ENCODE data around the gene TUBD1. TPM values are rescaled to one million over a fixed set of nuclear protein-coding genes. Genes with fewer than 3 reads are reported as not detected.
A peak's percentile ranks its signal among the peaks of the same experiment; 100 is the strongest.

The TUBD1 gene
- total and polyA plus RNA-seq, 2 of the 13 experiments (the other 11 are each of a cell fraction or from before 2014, with no cell fraction given): 18.2 to 25.9 TPM

DNA sequence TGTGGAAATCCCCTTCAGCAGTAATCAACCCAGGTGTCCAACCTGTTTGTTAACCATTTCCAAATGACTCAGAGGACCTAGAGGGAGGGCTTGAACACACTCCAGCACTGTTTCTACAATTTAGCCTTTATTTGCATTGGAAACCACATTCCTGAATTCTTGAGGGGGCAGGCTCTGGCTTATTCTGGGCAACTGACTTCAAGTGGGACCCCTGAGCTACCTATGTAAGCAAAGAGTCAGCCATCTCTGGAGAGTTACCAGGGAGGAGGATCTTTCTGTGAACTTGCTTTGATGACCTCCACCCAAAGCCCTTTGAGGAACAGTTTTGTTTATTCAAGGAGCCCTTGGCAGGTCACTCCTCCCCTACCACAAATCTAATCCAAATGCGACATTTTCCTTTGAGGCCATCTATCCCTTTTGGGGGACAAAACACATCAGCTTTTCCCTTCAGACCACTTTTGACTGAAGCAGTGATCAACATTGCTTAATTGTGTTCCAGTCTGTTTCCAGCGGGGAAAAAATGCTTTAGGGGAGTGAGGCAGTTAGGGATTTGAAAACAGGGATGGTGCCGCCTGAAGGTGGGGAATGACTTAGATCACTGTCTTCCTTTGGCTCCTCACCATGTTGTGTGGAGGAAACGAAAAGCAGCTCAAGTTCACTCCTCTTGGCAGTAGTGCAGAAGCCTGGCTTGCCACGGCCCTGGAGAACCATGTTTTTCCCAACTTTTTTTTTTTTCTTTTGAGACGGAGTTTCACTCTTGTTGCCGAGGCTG is 46.2 kb downstream of the TUBD1 start (continued):
- TF ChIP-seq, protein P1, sequence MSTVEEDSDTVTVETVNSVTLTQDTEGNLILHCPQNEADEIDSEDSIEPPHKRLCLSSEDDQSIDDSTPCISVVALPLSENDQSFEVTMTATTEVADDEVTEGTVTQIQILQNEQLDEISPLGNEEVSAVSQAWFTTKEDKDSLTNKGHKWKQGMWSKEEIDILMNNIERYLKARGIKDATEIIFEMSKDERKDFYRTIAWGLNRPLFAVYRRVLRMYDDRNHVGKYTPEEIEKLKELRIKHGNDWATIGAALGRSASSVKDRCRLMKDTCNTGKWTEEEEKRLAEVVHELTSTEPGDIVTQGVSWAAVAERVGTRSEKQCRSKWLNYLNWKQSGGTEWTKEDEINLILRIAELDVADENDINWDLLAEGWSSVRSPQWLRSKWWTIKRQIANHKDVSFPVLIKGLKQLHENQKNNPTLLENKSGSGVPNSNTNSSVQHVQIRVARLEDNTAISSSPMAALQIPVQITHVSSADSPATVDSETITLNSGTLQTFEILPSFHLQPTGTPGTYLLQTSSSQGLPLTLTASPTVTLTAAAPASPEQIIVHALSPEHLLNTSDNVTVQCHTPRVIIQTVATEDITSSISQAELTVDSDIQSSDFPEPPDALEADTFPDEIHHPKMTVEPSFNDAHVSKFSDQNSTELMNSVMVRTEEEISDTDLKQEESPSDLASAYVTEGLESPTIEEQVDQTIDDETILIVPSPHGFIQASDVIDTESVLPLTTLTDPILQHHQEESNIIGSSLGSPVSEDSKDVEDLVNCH (CRISPR knock-in tag; IDR thresholded peaks at IDR 0.05): no peak
- TF ChIP-seq, protein P2, sequence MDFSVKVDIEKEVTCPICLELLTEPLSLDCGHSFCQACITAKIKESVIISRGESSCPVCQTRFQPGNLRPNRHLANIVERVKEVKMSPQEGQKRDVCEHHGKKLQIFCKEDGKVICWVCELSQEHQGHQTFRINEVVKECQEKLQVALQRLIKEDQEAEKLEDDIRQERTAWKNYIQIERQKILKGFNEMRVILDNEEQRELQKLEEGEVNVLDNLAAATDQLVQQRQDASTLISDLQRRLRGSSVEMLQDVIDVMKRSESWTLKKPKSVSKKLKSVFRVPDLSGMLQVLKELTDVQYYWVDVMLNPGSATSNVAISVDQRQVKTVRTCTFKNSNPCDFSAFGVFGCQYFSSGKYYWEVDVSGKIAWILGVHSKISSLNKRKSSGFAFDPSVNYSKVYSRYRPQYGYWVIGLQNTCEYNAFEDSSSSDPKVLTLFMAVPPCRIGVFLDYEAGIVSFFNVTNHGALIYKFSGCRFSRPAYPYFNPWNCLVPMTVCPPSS (IDR thresholded peaks at IDR 0.05): no peak
- TF ChIP-seq ZNF766 (CRISPR knock-in tag; IDR thresholded peaks at IDR 0.05; ENCODE audit: borderline replicate concordance): 0 out of 2 replicates have a peak, but pooled peaks have one; percentile 73
- TF ChIP-seq ZEB1 (IDR thresholded peaks at IDR 0.05; ENCODE audit: insufficient replicate concordance, low read depth): peak; percentile 89
- TF ChIP-seq, protein P3, sequence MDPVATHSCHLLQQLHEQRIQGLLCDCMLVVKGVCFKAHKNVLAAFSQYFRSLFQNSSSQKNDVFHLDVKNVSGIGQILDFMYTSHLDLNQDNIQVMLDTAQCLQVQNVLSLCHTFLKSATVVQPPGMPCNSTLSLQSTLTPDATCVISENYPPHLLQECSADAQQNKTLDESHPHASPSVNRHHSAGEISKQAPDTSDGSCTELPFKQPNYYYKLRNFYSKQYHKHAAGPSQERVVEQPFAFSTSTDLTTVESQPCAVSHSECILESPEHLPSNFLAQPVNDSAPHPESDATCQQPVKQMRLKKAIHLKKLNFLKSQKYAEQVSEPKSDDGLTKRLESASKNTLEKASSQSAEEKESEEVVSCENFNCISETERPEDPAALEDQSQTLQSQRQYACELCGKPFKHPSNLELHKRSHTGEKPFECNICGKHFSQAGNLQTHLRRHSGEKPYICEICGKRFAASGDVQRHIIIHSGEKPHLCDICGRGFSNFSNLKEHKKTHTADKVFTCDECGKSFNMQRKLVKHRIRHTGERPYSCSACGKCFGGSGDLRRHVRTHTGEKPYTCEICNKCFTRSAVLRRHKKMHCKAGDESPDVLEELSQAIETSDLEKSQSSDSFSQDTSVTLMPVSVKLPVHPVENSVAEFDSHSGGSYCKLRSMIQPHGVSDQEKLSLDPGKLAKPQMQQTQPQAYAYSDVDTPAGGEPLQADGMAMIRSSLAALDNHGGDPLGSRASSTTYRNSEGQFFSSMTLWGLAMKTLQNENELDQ (CRISPR knock-in tag; IDR thresholded peaks at IDR 0.05; ENCODE audit: borderline replicate concordance): peak; percentile 41; the same call in 1 of the 2 replicates
- TF ChIP-seq HDAC2 (CRISPR knock-in tag; IDR thresholded peaks at IDR 0.05): peak; percentile 69
- no peak; the same call in 1 of the 2 replicates for TF ChIP-seq ZSCAN30 (CRISPR knock-in tag; IDR thresholded peaks at IDR 0.05)
- no peak for TF ChIP-seq ZNF569 (CRISPR knock-in tag; IDR thresholded peaks at IDR 0.05; ENCODE audit: borderline replicate concordance)
- no peak for TF ChIP-seq TRIM24 (CRISPR knock-in tag; IDR thresholded peaks at IDR 0.05)
- no peak for TF ChIP-seq ZNF775 (CRISPR knock-in tag; IDR thresholded peaks at IDR 0.05; ENCODE audit: borderline replicate concordance)
- no peak for TF ChIP-seq ZNF350 (CRISPR knock-in tag; IDR thresholded peaks at IDR 0.05; ENCODE audit: borderline replicate concordance, low read depth)
- TF ChIP-seq, protein P4, sequence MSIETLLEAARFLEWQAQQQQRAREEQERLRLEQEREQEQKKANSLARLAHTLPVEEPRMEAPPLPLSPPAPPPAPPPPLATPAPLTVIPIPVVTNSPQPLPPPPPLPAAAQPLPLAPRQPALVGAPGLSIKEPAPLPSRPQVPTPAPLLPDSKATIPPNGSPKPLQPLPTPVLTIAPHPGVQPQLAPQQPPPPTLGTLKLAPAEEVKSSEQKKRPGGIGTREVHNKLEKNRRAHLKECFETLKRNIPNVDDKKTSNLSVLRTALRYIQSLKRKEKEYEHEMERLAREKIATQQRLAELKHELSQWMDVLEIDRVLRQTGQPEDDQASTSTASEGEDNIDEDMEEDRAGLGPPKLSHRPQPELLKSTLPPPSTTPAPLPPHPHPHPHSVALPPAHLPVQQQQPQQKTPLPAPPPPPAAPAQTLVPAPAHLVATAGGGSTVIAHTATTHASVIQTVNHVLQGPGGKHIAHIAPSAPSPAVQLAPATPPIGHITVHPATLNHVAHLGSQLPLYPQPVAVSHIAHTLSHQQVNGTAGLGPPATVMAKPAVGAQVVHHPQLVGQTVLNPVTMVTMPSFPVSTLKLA (IDR thresholded peaks at IDR 0.05): no peak
- no peak for TF ChIP-seq ZNF530 (CRISPR knock-in tag; IDR thresholded peaks at IDR 0.05; ENCODE audit: low read depth)
- TF ChIP-seq, protein P5, sequence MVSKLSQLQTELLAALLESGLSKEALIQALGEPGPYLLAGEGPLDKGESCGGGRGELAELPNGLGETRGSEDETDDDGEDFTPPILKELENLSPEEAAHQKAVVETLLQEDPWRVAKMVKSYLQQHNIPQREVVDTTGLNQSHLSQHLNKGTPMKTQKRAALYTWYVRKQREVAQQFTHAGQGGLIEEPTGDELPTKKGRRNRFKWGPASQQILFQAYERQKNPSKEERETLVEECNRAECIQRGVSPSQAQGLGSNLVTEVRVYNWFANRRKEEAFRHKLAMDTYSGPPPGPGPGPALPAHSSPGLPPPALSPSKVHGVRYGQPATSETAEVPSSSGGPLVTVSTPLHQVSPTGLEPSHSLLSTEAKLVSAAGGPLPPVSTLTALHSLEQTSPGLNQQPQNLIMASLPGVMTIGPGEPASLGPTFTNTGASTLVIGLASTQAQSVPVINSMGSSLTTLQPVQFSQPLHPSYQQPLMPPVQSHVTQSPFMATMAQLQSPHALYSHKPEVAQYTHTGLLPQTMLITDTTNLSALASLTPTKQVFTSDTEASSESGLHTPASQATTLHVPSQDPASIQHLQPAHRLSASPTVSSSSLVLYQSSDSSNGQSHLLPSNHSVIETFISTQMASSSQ (IDR thresholded peaks at IDR 0.05; ENCODE audit: low read depth): peak; percentile 66
- TF ChIP-seq, protein P5 (CRISPR knock-in tag; IDR thresholded peaks at IDR 0.05; ENCODE audit: borderline replicate concordance): peak; percentile 88
- TF ChIP-seq RAD51 (IDR thresholded peaks at IDR 0.05; ENCODE audit: borderline replicate concordance): no peak
- TF ChIP-seq CC2D1A (CRISPR knock-in tag; IDR thresholded peaks at IDR 0.05): no peak
